Adrenal gland (tissue), 12 donors: ENCODE measurements around the gene PPEF2. TPM values are rescaled to one million over a fixed set of nuclear protein-coding genes. Genes with fewer than 3 reads are reported as not detected.

Experiments
- DNase-seq, 7 donors: peaks; one replicate each; pipeline ENCODE4 v3.0.0-alpha.2; 2019 to 2020
- H3K27ac ChIP-seq, 5 donors: fragments of 200-600 bp; sonication (generic) in 4 of 5; 1 replicate in 3 of 5; 2 replicates in 2 of 5; pipeline versions ENCODE4 v1.5.1 to v1.8.0; 2016 to 2020; ENCODE audit warnings: mild to moderate bottlenecking in 1 of 5
- H3K27me3 ChIP-seq: fragments of 200-600 bp; 2 replicates; pipeline ENCODE4 v1.8.0; 2021
- H3K36me3 ChIP-seq, 2 donors: fragments of 200-600 bp; replicated peaks in 1 of 2; 1 replicate in 1 of 2; 2 replicates in 1 of 2; pipeline versions ENCODE4 v1.5.1 to v1.8.0; 2018 to 2022
- H3K4me1 ChIP-seq, 2 donors: fragments of 200-600 bp; replicated peaks in 1 of 2; 1 replicate in 1 of 2; 2 replicates in 1 of 2; pipeline versions ENCODE4 v1.5.1 to v1.8.0; 2018 to 2021
- H3K4me3 ChIP-seq, 4 donors: fragments of 200-600 bp; sonication (generic) in 3 of 4; one replicate each; pipeline ENCODE4 v1.5.1; 2016 to 2018
- H3K9me3 ChIP-seq, 3 donors: fragments of 200-600 bp; sonication (generic) in 1 of 3; replicated peaks in 1 of 3; 1 replicate in 2 of 3; 2 replicates in 1 of 3; pipeline versions ENCODE4 v1.5.1 to v1.8.0; 2016 to 2021
- POLR2A ChIP-seq, 2 donors: fragments of 450-650 bp; IDR thresholded peaks; one replicate each; pipeline ENCODE4 v1.6.1; 2017; ENCODE audit warnings: antibody characterized with exemption in 2 of 2, mild to moderate bottlenecking in 2 of 2, moderate library complexity in 1 of 2
- WGBS, 4 donors: extraction: QIAGEN DNeasy Blood & Tissue Kit in 2 of 4; methylation state at CpG; one replicate each; pipeline versions ENCODE4 v1.1.5 to v1.1.7; 2013 to 2017; 5-methylcytosine and 5-hydroxymethylcytosine counted together
- intact Hi-C, 2 donors: fragments of 100-400 bp; cut with DNase I; formaldehyde crosslinking; loops; one replicate each; pipeline versions ENCODE4 v1.14.1 to v1.15.0; 2022 to 2023
- polyA plus RNA-seq, 3 donors: library from polyadenylated mRNA; stranded (reverse); fragments of 200-250 nt in 2 of 3; fragments of 350-450 nt in 1 of 3; fragmentation: Illumina TruSeq in 1 of 3; extraction: RNeasy Lipid Tissue Mini Kit (QIAGEN cat#74804) in 1 of 3; gene quantifications; one replicate each; pipeline ENCODE4 v1.2.3, GENCODE V29; 2013 to 2014
- total RNA-seq, 9 donors: library from RNA; depleted of rRNA in 4 of 9; stranded (reverse); fragments of >200 nt in 4 of 9; fragments of 120-200 nt in 1 of 9; fragmentation: NEBNext Ultra II Directional in 1 of 9; extraction: Animal tissue kit (Norgen Biotek cat#: 25700) in 1 of 9; gene quantifications; one replicate each; pipeline versions ENCODE4 v1.1.0 to v1.2.4, GENCODE V29; 2013 to 2023
- TF ChIP-seq, protein P1 (sequence below), 6 experiments: fragments of 450-650 bp in 4 of 6; fragments of 200-600 bp in 2 of 6; sonication (generic) in 1 of 6; IDR thresholded peaks; 1 replicate in 5 of 6; 2 replicates in 1 of 6; pipeline versions ENCODE4 v1.5.1 to v1.8.0; 2016 to 2021; ENCODE audit warnings: antibody characterized with exemption in 6 of 6, mild to moderate bottlenecking in 2 of 6, moderate library complexity in 1 of 6
- donor health status: healthy with polysubstance abuse.
- donor health status: Bipolar disorder and iron deficiency.
- donor health status: DM: yes; HTN: yes; CAD: no.
- donor health status: DM: no; HTN: no; CAD: no.
- donor health status: DM: no; HTN: no; CAD: no.
- donor health status: DM: yes; HTN: yes; CAD: no.

PPEF2 gene
- total and polyA plus RNA-seq, 12 donors = 0.03 to 0.08 (median 0.06) TPM; not detected in 9

DNA sequence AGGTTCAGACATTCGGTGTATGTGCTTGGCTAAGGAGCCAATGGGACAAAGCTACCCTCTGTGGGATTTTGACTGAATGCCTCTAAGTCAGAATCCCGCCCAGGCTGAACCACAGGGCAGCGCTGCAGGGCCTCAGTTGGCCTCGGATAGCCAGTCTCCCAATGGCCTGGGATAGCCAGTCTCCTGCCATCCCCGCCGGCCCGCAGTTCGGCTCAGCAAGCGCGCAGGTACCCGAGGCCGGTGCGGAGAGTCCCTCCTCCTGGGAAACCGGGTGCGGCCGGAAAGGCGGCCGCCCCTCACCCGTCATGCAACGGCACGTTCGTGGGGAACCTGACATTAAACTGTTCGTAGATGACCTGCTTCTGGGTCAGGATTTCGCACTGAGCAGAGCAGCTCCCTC is 16.1 kb downstream of the PPEF2 start:
- Histone ChIP-seq H3K4me3 (no peak overlapping the region), H3K36me3 (no peaks in the 10 kb centered on the region), H3K27me3 (no peaks in the 10 kb centered on the region), H3K9me3 (no peaks in the 10 kb centered on the region), H3K27ac (no peak overlapping the region), H3K4me1 (no peaks in the 10 kb centered on the region)
- WGBS, 4 donors = 53 to 65% (median 59%) methylated on average over 13 to 24 of the region's 24 CpGs
- DNase-seq = no peak
- TF ChIP-seq POLR2A (IDR thresholded peaks at IDR 0.05) = no peak
- TF ChIP-seq, protein P1, sequence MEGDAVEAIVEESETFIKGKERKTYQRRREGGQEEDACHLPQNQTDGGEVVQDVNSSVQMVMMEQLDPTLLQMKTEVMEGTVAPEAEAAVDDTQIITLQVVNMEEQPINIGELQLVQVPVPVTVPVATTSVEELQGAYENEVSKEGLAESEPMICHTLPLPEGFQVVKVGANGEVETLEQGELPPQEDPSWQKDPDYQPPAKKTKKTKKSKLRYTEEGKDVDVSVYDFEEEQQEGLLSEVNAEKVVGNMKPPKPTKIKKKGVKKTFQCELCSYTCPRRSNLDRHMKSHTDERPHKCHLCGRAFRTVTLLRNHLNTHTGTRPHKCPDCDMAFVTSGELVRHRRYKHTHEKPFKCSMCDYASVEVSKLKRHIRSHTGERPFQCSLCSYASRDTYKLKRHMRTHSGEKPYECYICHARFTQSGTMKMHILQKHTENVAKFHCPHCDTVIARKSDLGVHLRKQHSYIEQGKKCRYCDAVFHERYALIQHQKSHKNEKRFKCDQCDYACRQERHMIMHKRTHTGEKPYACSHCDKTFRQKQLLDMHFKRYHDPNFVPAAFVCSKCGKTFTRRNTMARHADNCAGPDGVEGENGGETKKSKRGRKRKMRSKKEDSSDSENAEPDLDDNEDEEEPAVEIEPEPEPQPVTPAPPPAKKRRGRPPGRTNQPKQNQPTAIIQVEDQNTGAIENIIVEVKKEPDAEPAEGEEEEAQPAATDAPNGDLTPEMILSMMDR (IDR thresholded peaks at IDR 0.05) = no peak
- intact Hi-C loops = no loop called here

DNA sequence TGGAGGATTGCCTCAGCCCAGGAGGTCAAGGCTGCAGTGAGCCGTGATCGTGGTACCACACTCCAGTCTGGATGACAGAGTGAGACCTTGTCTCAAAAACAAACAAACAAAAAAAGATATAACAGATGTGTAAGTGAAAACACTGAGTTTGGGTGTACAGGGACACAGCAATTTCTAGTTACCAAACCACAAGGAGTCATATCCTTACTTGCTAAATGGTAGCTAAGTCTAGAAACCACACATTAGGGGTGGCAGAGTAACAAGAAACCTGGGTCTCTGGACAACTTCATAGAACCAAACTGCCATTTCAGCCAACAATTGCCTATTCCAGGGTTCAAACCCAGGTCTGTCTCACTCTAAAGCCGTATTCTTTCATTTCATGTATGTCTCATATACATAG is 20.8 kb downstream of the PPEF2 start:
- no peak for DNase-seq
- no peaks in the 10 kb centered on the region for H3K9me3 ChIP-seq
- no peaks in the 10 kb centered on the region for H3K36me3 ChIP-seq
- H3K27me3 ChIP-seq = no peaks in the 10 kb centered on the region
- no peak for TF ChIP-seq POLR2A (IDR thresholded peaks at IDR 0.05)
- TF ChIP-seq, protein P1 (IDR thresholded peaks at IDR 0.05) = no peak
- 55 to 64% (median 62%) methylated on average over 3 of the region's 3 CpGs for WGBS, 4 donors
- H3K27ac ChIP-seq = no peak overlapping the region
- no peaks in the 10 kb centered on the region for H3K4me1 ChIP-seq
- H3K4me3 ChIP-seq = no peak overlapping the region
- intact Hi-C loops = no loop called here

DNA sequence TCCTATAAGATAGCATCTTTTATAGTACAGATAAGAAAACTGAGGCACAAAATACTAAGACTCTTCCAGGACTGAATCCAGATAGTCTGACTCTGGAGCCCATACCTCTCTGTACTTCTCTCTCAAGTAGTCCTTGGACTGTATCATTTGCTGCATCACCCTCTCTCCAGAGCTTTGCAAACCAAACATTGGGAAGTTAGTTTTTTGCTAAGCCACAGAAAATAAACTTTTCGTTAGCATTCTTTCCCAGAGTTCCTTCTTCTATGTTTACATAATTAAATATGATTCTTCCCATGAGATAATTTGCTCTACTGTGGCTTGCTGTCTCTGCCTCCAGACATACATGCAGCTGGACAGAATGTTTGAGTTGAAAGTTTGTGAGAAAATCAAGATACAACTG is 22.0 kb downstream of the PPEF2 start:
- no peak overlapping the region for H3K4me3 ChIP-seq
- H3K27ac ChIP-seq = no peak overlapping the region
- no peaks in the 10 kb centered on the region for H3K36me3 ChIP-seq
- no peaks in the 10 kb centered on the region for H3K9me3 ChIP-seq
- DNase-seq = no peak
- TF ChIP-seq, protein P1 (IDR thresholded peaks at IDR 0.05) = no peak
- TF ChIP-seq POLR2A (IDR thresholded peaks at IDR 0.05) = no peak
- no peaks in the 10 kb centered on the region for H3K4me1 ChIP-seq
- no peaks in the 10 kb centered on the region for H3K27me3 ChIP-seq
- intact Hi-C loops = no loop called here
- 47 to 69% (median 55%) methylated on average over 1 of the region's 1 CpG for WGBS, 4 donors

DNA sequence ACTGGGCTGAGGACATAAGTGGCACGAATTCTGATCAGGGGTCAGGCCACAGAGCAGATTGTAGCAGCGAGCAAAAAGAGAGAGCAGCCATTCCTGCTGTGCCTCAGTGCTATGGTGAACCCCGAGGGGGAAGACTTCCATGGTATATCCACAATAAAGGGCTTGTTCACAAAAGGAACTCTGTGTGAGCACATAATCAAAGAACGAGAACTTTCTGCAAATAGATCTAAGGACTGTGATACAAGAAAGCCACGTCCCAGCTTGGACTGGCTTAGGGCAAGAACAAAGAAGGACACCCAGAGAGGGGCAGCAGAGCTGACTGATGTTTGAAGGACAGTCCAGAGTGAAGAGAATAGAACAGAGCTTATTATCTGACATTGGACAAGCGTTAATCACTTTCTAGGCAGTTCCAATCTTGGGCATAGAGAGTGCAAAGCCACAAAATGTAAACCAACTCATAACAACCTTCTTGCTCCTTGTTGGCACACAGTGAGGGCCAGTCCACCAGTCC is 24.0 kb downstream of the PPEF2 start:
- Histone ChIP-seq H3K27me3 (no peaks in the 10 kb centered on the region), H3K27ac (no peak overlapping the region), H3K36me3 (no peaks in the 10 kb centered on the region), H3K9me3 (no peaks in the 10 kb centered on the region), H3K4me3 (no peak overlapping the region), H3K4me1 (no peaks in the 10 kb centered on the region)
- no peak for DNase-seq
- intact Hi-C loops = no loop called here
- TF ChIP-seq, protein P1 (IDR thresholded peaks at IDR 0.05) = no peak
- TF ChIP-seq POLR2A (IDR thresholded peaks at IDR 0.05) = no peak
- 51 to 65% (median 57%) methylated on average over 6 of the region's 6 CpGs for WGBS, 4 donors
